Activated CD4-positive, alpha-beta T cell treated with anti-CD3 and anti-CD28 coated beads, Interleukin-2, amount 50 U/mL, for 4 hours (primary cell): Measurements from ENCODE around the gene JHY.
"Not testable (repeated sequence)": the region's sequence is repeated elsewhere in the genome, so short reads cannot be mapped to it uniquely, and the experiment has no call there.

ENCODE experiments used
- DNase-seq, 2 experiments: peaks; one replicate each; pipeline ENCODE4 v3.0.0-alpha.2; 2020

The JHY gene

GRCh38 chr11:122882189-122882856, at the start of gene JHY:
Gene JHY (plus strand): TSS chr11:122882759. CDS start chr11:122885850, 3,091 bp downstream.
- peak in 1 of 2 experiments; percentile 32 for DNase-seq

- no peak for DNase-seq
Measured at GRCh38 chr11:122833846-122834464, 48.6 kb upstream of the JHY start.

GRCh38 chr11:122836916-122837315, 45.6 kb upstream of the JHY start:
- DNase-seq, result no peak

DNA sequence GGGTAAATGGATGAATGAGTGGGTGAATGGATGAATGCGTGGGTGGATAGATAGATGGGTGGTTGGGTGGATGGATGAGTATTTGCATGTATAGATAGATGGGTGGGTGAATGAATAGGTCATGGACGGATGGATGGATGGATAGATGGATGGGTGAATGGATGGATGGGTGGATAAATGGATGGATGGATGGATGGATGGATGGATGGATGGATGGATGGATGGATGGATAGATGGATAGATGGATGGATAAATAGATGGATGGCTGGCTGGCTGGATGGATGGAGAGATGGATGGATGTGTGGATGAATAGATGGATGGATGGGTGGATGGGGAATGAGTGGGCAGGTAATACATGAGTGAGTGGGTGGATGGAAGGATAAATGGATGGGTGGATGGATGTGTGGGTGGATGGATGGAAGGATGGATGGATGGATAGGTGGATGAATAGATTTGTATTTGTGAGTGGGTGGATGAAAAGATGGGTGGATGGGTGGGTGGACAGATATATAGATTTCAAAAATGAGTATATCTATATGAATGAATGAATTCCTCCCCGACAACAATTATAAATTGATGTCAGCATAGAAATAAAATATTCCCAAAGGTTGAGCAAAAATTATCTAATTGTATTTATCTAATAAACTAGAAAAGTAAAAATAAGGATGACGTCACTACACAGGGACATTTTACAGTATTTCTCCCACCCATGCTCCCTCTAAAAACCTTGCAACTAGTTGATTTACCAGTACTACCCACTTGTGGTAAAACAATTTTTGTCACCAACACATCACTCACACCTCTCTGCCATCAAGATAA, 44.8 kb upstream of the JHY start:
- no peak for DNase-seq

DNA sequence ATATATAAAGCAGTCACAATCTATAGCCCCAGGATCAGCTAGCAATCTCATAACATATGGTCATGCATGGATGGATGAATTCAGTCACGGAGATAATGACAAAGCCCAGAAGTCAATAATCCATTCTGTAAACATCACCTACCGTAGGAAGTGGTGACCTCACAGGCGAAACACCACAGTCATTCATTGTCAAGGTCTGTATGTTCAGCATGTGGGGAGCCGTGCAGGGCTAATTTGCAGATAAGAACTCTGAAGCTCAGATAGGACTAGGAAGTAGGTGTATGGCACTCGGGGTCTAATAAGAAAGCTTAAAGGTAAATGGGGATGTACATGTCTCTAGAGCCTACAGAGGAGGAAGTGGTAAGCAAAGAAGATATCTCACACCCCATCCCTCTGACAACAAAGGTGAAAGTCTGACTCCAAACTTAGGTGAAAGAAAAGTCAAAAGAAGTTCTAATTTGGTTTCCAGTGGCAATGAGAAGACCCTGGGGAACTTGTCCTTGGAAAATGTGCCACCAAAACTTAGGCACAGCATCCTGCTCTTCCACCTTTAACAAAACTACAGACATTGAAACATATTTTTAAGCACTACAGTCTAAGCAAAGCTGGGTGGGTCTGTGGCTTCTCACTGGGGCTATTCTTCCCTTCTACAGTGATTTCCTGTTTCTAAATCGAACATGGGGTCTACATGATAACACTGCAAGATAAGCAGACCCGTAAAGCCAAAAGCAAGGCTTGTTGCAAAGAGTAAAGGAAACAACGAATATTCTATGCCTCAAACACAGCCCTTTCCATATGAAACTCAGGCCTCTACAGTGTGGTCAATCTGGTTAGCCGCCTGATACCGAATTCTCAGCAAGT, 39.0 kb upstream of the JHY start:
- DNase-seq, result no peak

- DNase-seq, result no peak
Measured at GRCh38 chr11:122847466-122847865, 35.1 kb upstream of the JHY start.

GRCh38 chr11:122848186-122848585, 34.4 kb upstream of the JHY start:
- no peak for DNase-seq

- DNase-seq, result no peak
Measured at GRCh38 chr11:122850076-122850631, 32.4 kb upstream of the JHY start.

GRCh38 chr11:122851366-122851966, 31.1 kb upstream of the JHY start:
- DNase-seq, result no peak

- peak; percentile 26 to 28 for DNase-seq
Measured at GRCh38 chr11:122852074-122852795, 30.3 kb upstream of the JHY start.

DNA sequence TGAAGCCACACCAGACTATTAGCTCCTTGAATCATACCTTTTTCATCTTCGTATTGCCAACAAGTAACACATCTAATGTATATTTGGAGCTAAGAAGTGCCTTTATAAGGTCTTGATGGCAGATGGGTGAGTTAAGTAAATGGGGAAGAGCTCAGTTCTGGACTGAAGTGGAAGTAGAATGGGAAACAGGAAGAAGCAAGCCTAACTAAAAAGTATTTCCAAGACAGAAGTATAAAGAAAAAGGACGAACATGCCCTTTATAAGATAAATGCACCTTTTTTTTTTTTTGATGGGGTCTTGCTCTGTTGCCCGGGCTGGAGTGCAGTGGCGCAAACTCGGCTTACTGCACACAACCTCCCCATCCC, 29.8 kb upstream of the JHY start:
- no peak for DNase-seq

DNA sequence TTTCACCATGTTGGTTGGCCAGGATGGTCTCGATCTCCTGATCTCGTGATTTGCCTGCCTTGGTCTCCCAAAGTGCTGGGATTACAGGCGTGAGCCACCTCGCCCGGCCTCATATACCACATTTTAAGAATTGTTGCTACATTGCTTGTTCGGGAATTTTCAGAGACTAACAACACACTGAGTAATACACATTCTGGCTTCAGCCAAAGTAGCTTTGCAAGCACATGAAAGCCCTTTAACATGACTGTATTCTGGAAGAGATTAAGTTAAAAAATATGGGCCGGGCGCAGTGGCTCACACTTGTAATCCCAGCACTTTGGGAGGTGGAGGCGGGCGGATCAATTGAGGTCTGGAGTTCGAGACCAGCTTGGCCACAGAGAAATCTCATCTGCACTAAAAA, 29.3 kb upstream of the JHY start:
- DNase-seq, result no peak

- peak; percentile 14 to 15 for DNase-seq
Measured at GRCh38 chr11:122853971-122854446, 28.6 kb upstream of the JHY start.

GRCh38 chr11:122861631-122862030, 20.9 kb upstream of the JHY start:
- no peak for DNase-seq

- no peak for DNase-seq
Measured at GRCh38 chr11:122862091-122862490, 20.5 kb upstream of the JHY start.

DNA sequence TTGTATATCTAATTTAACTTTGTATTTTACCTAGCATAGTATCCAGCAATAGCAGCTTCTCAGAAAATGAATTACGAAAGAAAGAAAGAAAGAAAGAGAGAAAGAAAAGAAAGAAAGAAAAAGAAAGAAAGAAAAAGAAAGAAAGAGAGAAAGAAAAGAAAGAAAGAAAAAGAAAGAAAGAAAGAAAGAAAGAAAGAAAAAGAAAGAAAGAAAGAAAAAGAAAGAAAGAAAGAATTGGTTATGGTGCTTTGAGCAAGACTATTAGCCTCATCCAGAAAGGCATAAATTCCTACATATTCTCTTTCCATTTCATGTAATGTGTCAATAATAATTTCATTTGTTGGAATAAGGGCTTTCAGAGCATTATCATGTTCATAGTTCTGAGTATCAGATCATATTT, 19.4 kb upstream of the JHY start:
- DNase-seq, result not testable (repeated sequence)

DNA sequence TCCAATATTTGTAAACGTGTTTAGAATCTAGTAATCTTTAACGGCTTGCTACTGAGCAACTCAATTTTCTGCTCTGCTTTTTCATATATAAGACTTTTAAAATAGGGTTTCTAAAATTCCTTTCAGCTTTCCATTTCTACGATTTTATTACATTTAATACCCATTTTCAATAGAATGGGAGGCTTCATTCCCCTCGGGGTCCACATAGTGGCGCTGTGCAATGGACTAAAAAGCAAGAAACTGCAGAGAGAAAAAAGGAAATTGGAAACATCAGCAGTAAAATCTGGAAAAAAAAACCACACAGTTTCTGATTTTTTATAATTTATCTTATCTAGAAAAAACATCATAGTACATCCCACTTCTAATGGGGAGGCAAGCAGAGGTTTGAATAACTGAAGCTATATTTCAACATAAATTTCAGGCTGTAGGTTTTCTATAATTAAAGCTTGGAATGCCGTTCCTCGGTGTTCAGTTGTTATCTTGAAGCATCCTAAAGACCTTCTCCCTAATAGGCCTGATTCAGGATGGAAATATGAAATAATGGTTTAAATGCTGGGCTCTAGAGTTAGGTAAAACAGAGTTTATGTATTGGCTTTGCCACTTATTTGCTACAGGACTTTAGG, 18.7 kb upstream of the JHY start:
- peak; percentile 28 to 53 for DNase-seq

GRCh38 chr11:122864386-122865115, 18.0 kb upstream of the JHY start:
- DNase-seq, result no peak

- no peak for DNase-seq
Measured at GRCh38 chr11:122869622-122870021, 12.9 kb upstream of the JHY start.

DNA sequence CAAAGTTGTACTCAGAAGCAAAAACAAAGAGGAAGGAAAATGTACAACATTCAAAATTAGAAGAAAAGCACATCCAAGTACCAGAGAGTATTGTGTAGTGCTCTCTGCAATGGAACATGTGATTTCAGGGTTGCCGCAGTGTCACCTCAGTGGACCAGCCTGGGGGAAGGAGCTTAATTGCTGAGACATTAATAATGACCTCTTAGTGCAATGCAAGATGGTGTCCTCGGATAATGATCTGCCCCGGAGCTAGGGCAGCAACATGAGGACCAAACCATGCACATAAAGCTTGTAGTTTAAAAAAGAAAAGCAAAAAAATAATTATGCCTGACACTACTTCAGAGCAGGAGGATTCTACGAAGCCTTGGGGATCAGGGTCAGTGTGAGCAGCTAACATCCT, 11.3 kb upstream of the JHY start:
- DNase-seq, result no peak
